ENCODE measurements around the gene ZNF3.
"Not testable (repeated sequence)": the region's sequence is repeated elsewhere in the genome, so short reads cannot be mapped to it uniquely, and the experiment has no call there.

Gene ZNF3

GRCh38 chr7:100081535-100082102, at the start of gene ZNF3:
TSS of gene ZNF3 (minus strand) at chr7:100081723. CDS start at chr7:100077357, 4,366 bp downstream.
- peak; percentile 99 for DNase-seq

GRCh38 chr7:100130608-100131453, 49.3 kb upstream of the ZNF3 start:
- peak; percentile 49 for DNase-seq

GRCh38 chr7:100130220-100130607, 48.7 kb upstream of the ZNF3 start:
- not testable (repeated sequence) for DNase-seq

- no peak for DNase-seq
Observed at GRCh38 chr7:100128637-100128963, 47.1 kb upstream of the ZNF3 start.

GRCh38 chr7:100127866-100128636, 46.5 kb upstream of the ZNF3 start:
- DNase-seq, result peak; percentile 12

GRCh38 chr7:100126931-100127865, 45.7 kb upstream of the ZNF3 start, which contains the start of gene MBLAC1:
TSS of gene MBLAC1 (plus strand) at chr7:100126967. CDS start at chr7:100127396, 429 bp downstream.
- peak; percentile 91 for DNase-seq

GRCh38 chr7:100126239-100126930, 44.9 kb upstream of the ZNF3 start:
- no peak for DNase-seq

- no peak for DNase-seq
Observed at GRCh38 chr7:100124301-100125230, 43.0 kb upstream of the ZNF3 start.

- no peak for DNase-seq
Observed at GRCh38 chr7:100122568-100122967, 41.0 kb upstream of the ZNF3 start.

GRCh38 chr7:100122067-100122466, 40.5 kb upstream of the ZNF3 start:
- DNase-seq, result no peak

- DNase-seq, result no peak
Observed at GRCh38 chr7:100120733-100121036, 39.2 kb upstream of the ZNF3 start.

- peak; percentile 65 for DNase-seq
Observed at GRCh38 chr7:100119970-100120732, 38.6 kb upstream of the ZNF3 start.

GRCh38 chr7:100119072-100119969, 37.8 kb upstream of the ZNF3 start, which contains the start of the genes CNPY4 and TAF6:
TSS of gene CNPY4 (plus strand) at chr7:100119634. CDS start at chr7:100119745, 111 bp downstream.
TSS of gene TAF6 (minus strand) at chr7:100119358. CDS start at chr7:100114209, 5,149 bp downstream.
- peak; percentile 94 for DNase-seq

- no peak for DNase-seq
Observed at GRCh38 chr7:100118388-100119071, 37.0 kb upstream of the ZNF3 start.

- no peak for DNase-seq
Observed at GRCh38 chr7:100115026-100115425, 33.5 kb upstream of the ZNF3 start.

GRCh38 chr7:100111914-100112313, 30.4 kb upstream of the ZNF3 start:
- no peak for DNase-seq

- no peak for DNase-seq
Observed at GRCh38 chr7:100111156-100111555, 29.6 kb upstream of the ZNF3 start.

- DNase-seq, result no peak
Observed at GRCh38 chr7:100109521-100110163, 28.1 kb upstream of the ZNF3 start.
